Fibroblast of lung (primary cell): ENCODE measurements around the gene RBL1. TPM values are rescaled to one million over a fixed set of nuclear protein-coding genes. Genes with fewer than 3 reads are reported as not detected.

Experiments
- DNase-seq, 2 donors: peaks; one replicate each; pipeline versions ENCODE4 v3.0.0 to v3.0.0-alpha.2; 2010; ENCODE audit warnings: low read depth in 2 of 2
- H2AFZ ChIP-seq: 2 replicates; pipeline ENCODE4 v1.5.1; 2012; ENCODE audit warnings: low read length, control low read depth, inconsistent platforms
- H3K27ac ChIP-seq: 2 replicates; pipeline ENCODE4 v1.5.1; 2011; ENCODE audit warnings: low read length, control low read depth; ENCODE audit not compliant: insufficient read depth
- H3K27me3 ChIP-seq: 2 replicates; pipeline ENCODE4 v1.5.1; 2011; ENCODE audit warnings: mild to moderate bottlenecking, low read length; ENCODE audit not compliant: control insufficient read depth, insufficient read depth
- H3K36me3 ChIP-seq: 2 replicates; pipeline ENCODE4 v1.5.1; 2011; ENCODE audit warnings: low read length; ENCODE audit not compliant: control insufficient read depth, insufficient read depth
- H3K4me1 ChIP-seq: 2 replicates; pipeline ENCODE4 v1.5.1; 2011; ENCODE audit warnings: low read length; ENCODE audit not compliant: control insufficient read depth, insufficient read depth; ENCODE audit errors: extremely low read depth
- H3K4me2 ChIP-seq: 2 replicates; pipeline ENCODE4 v1.5.1; 2011; ENCODE audit warnings: low read length, control low read depth; ENCODE audit not compliant: insufficient read depth; ENCODE audit errors: extremely low read depth
- H3K4me3 ChIP-seq, 4 experiments: fragments of 200-600 bp in 1 of 4; sonication (generic) in 1 of 4; replicated peaks in 1 of 4; 2 replicates each; pipeline ENCODE4 v1.5.1; 2011 to 2016; ENCODE audit warnings: low read length in 4 of 4, low read depth in 3 of 4, mild to moderate bottlenecking in 3 of 4, control low read depth in 2 of 4, inconsistent platforms in 1 of 4, mixed read lengths in 1 of 4; ENCODE audit not compliant: insufficient read depth in 1 of 4; ENCODE audit errors: control extremely low read depth in 1 of 4
- H3K79me2 ChIP-seq: 2 replicates; pipeline ENCODE4 v1.5.1; 2012; ENCODE audit warnings: mild to moderate bottlenecking, low read length, inconsistent platforms; ENCODE audit not compliant: control insufficient read depth, insufficient read depth
- H3K9ac ChIP-seq: 2 replicates; pipeline ENCODE4 v1.5.1; 2011; ENCODE audit warnings: mild to moderate bottlenecking, low read length, control low read depth; ENCODE audit not compliant: insufficient read depth
- H3K9me3 ChIP-seq: 2 replicates; pipeline ENCODE4 v1.5.1; 2012; ENCODE audit warnings: low read depth, low read length; ENCODE audit not compliant: control insufficient read depth, insufficient read depth
- H4K20me1 ChIP-seq: 2 replicates; pipeline ENCODE4 v1.5.1; 2011; ENCODE audit warnings: low read length; ENCODE audit not compliant: control insufficient read depth, insufficient read depth; ENCODE audit errors: extremely low read depth
- EZH2 ChIP-seq: IDR thresholded peaks from 2 replicates; pipeline ENCODE4 v1.5.1; 2012; ENCODE audit warnings: low read length, control low read depth, mild to moderate bottlenecking; ENCODE audit errors: missing control alignments
- polyA plus RNA-seq, 2 donors: library from polyadenylated mRNA; depleted of rRNA in 1 of 2; stranded (reverse) in 1 of 2; unstranded in 1 of 2; fragments of >200 nt; gene quantifications; 2 replicates each; pipeline ENCODE4 v1.2.1, GENCODE V29; 2011 to 2012; ENCODE audit warnings: missing spikeins in 1 of 2
- total RNA-seq: library from RNA; depleted of rRNA; stranded (reverse); fragments of >200 nt; gene quantifications from 2 replicates; pipeline ENCODE4 v1.2.1, GENCODE V29; 2014
- TF ChIP-seq, protein P1 (sequence below), 2 donors: IDR thresholded peaks in 1 of 2; conservative IDR thresholded peaks in 1 of 2; 1 replicate in 1 of 2; 2 replicates in 1 of 2; pipeline ENCODE4 v1.5.1; 2011 to 2012; ENCODE audit warnings: low read length in 2 of 2, control low read depth in 1 of 2, inconsistent platforms in 1 of 2, low read depth in 1 of 2, mild to moderate bottlenecking in 1 of 2

The RBL1 gene
- total and polyA plus RNA-seq, 2 donors (not counting 1 experiment from before 2014, with no cell fraction given), result 6.9 to 9.1 TPM

GRCh38 chr20:36959242-36959641, 136.6 kb downstream of the RBL1 start:
- no peak overlapping the region for H3K9ac ChIP-seq
- H4K20me1 ChIP-seq, result no peaks in the 10 kb centered on the region
- H2AFZ ChIP-seq, result no peak overlapping the region
- no peaks in the 10 kb centered on the region for H3K79me2 ChIP-seq
- H3K4me3 ChIP-seq, result no peak overlapping the region
- no peaks in the 10 kb centered on the region for H3K36me3 ChIP-seq
- H3K27ac ChIP-seq, result no peak overlapping the region
- TF ChIP-seq, protein P1, sequence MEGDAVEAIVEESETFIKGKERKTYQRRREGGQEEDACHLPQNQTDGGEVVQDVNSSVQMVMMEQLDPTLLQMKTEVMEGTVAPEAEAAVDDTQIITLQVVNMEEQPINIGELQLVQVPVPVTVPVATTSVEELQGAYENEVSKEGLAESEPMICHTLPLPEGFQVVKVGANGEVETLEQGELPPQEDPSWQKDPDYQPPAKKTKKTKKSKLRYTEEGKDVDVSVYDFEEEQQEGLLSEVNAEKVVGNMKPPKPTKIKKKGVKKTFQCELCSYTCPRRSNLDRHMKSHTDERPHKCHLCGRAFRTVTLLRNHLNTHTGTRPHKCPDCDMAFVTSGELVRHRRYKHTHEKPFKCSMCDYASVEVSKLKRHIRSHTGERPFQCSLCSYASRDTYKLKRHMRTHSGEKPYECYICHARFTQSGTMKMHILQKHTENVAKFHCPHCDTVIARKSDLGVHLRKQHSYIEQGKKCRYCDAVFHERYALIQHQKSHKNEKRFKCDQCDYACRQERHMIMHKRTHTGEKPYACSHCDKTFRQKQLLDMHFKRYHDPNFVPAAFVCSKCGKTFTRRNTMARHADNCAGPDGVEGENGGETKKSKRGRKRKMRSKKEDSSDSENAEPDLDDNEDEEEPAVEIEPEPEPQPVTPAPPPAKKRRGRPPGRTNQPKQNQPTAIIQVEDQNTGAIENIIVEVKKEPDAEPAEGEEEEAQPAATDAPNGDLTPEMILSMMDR (conservative IDR thresholded peaks at IDR 0.05 in 1 of 2, IDR thresholded peaks at IDR 0.05 in 1 of 2; ENCODE audit: low read depth in 1 of 2, low read length in 2 of 2), result no peak
- no peak for TF ChIP-seq EZH2
- no peak for DNase-seq
- H3K27me3 ChIP-seq, result no peaks in the 10 kb centered on the region
- no peaks in the 10 kb centered on the region for H3K4me1 ChIP-seq
- H3K9me3 ChIP-seq, result no peaks in the 10 kb centered on the region
- H3K4me2 ChIP-seq, result no peak overlapping the region

GRCh38 chr20:36957875-36958667, 137.7 kb downstream of the RBL1 start:
- TF ChIP-seq, protein P1 (conservative IDR thresholded peaks at IDR 0.05 in 1 of 2, IDR thresholded peaks at IDR 0.05 in 1 of 2; ENCODE audit: low read depth in 1 of 2, low read length in 2 of 2), result no peak
- no peak for TF ChIP-seq EZH2
- H3K79me2 ChIP-seq, result no peaks in the 10 kb centered on the region
- H2AFZ ChIP-seq, result no peak overlapping the region
- no peaks in the 10 kb centered on the region for H3K4me1 ChIP-seq
- no peak overlapping the region for H3K4me2 ChIP-seq
- no peak overlapping the region for H3K9ac ChIP-seq
- H3K27ac ChIP-seq, result no peak overlapping the region
- no peaks in the 10 kb centered on the region for H3K27me3 ChIP-seq
- no peaks in the 10 kb centered on the region for H4K20me1 ChIP-seq
- H3K9me3 ChIP-seq, result no peaks in the 10 kb centered on the region
- H3K4me3 ChIP-seq, result no peak overlapping the region
- no peaks in the 10 kb centered on the region for H3K36me3 ChIP-seq
- no peak for DNase-seq

GRCh38 chr20:36956674-36957073, 139.1 kb downstream of the RBL1 start:
- no peak for TF ChIP-seq EZH2
- TF ChIP-seq, protein P1 (conservative IDR thresholded peaks at IDR 0.05 in 1 of 2, IDR thresholded peaks at IDR 0.05 in 1 of 2; ENCODE audit: low read depth in 1 of 2, low read length in 2 of 2), result no peak
- H3K27ac ChIP-seq, result no peak overlapping the region
- DNase-seq, result no peak
- no peaks in the 10 kb centered on the region for H4K20me1 ChIP-seq
- H3K4me3 ChIP-seq, result no peak overlapping the region
- no peaks in the 10 kb centered on the region for H3K36me3 ChIP-seq
- no peaks in the 10 kb centered on the region for H3K27me3 ChIP-seq
- no peak overlapping the region for H3K4me2 ChIP-seq
- no peaks in the 10 kb centered on the region for H3K9me3 ChIP-seq
- H2AFZ ChIP-seq, result no peak overlapping the region
- no peaks in the 10 kb centered on the region for H3K4me1 ChIP-seq
- no peaks in the 10 kb centered on the region for H3K79me2 ChIP-seq
- no peak overlapping the region for H3K9ac ChIP-seq
